Measurements from ENCODE around the gene CNDP1. TPM values are rescaled to one million over a fixed set of nuclear protein-coding genes. Genes with fewer than 3 reads are reported as not detected.

Gene CNDP1
- total RNA-seq, 2 donors from 2014 or later: under 0.01 TPM; not detected in 1

DNA sequence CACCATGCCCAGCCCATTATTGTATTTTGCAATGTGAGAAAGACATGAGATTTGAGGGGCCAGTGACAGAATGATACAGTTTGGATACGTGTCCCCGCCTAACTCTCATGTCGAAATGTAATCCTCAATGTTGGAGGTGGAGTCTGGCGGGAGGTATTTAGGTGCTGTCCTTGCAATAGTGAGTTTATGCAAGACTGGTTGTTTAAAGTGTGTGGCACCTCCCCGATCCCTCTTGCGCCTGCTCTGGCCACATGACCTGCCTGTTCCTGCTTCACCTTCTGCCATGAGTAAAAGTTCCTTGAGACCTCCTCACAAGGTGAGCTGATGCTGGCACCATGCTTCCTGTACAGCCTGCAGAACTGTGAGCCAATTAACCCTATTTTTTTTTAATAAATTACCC, 16.6 kb downstream of the CNDP1 start:
- Histone ChIP-seq H3K4me1 (peaks cover 21% of the 10 kb centered on the region), H3K4me3 (no peak overlapping the region), H3K36me3 (replicated peaks in 1 of 2; ENCODE audit: insufficient read depth in 1 of 2, low read depth in 2 of 2) (no peaks in the 10 kb centered on the region), H3K9me3 (no peaks in the 10 kb centered on the region), H3K27ac (no peak overlapping the region), H3K27me3 (no peaks in the 10 kb centered on the region)
- DNase-seq (no peak), ATAC-seq (no peak)
- WGBS, 2 donors: 92 to 93% methylated on average over 6 of the region's 6 CpGs
- intact Hi-C loops (cut with DNase I): loop anchor here (10.0 kb wide), 1 partner anchor 366 kb away; no protein-coding TSS in a partner anchor
- TF ChIP-seq, protein P1, sequence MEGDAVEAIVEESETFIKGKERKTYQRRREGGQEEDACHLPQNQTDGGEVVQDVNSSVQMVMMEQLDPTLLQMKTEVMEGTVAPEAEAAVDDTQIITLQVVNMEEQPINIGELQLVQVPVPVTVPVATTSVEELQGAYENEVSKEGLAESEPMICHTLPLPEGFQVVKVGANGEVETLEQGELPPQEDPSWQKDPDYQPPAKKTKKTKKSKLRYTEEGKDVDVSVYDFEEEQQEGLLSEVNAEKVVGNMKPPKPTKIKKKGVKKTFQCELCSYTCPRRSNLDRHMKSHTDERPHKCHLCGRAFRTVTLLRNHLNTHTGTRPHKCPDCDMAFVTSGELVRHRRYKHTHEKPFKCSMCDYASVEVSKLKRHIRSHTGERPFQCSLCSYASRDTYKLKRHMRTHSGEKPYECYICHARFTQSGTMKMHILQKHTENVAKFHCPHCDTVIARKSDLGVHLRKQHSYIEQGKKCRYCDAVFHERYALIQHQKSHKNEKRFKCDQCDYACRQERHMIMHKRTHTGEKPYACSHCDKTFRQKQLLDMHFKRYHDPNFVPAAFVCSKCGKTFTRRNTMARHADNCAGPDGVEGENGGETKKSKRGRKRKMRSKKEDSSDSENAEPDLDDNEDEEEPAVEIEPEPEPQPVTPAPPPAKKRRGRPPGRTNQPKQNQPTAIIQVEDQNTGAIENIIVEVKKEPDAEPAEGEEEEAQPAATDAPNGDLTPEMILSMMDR (IDR thresholded peaks at IDR 0.05): no peak
- no peak for TF ChIP-seq POLR2A (IDR thresholded peaks at IDR 0.05)

DNA sequence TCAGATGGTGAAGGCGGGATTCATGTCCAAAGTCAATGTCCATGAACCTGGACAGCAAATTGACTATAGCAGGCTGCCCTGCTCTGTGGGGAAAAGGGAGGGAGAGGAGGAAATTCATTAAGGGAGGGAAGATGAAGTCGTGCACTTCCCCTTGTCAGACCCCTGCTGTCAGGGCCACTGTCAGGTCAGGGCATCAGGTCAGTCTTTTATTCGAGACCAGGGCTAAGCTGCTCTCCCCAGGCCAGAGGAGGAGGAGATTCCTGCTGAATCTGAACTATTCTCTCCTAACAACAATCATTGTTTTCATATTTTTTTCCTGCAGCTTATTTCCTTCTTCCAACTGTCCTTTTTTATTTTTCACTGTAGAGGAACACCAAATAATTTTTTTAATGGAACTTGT, 17.2 kb downstream of the CNDP1 start:
- no peak overlapping the region for H3K4me3 ChIP-seq
- H3K36me3 ChIP-seq (replicated peaks in 1 of 2; ENCODE audit: insufficient read depth in 1 of 2, low read depth in 2 of 2): no peaks in the 10 kb centered on the region
- intact Hi-C loops (cut with DNase I): loop anchor here (10.0 kb wide), 1 partner anchor 367 kb away; no protein-coding TSS in a partner anchor
- WGBS, 2 donors: 34 to 36% methylated on average over 3 of the region's 3 CpGs
- no peak for TF ChIP-seq POLR2A (IDR thresholded peaks at IDR 0.05)
- TF ChIP-seq, protein P1 (IDR thresholded peaks at IDR 0.05): no peak
- H3K27ac ChIP-seq: peak overlapping the region in 1 of 4 donors; percentile 4
- ATAC-seq: no peak
- H3K27me3 ChIP-seq: no peaks in the 10 kb centered on the region
- peaks cover 16% of the 10 kb centered on the region for H3K4me1 ChIP-seq
- DNase-seq: no peak
- no peaks in the 10 kb centered on the region for H3K9me3 ChIP-seq

DNA sequence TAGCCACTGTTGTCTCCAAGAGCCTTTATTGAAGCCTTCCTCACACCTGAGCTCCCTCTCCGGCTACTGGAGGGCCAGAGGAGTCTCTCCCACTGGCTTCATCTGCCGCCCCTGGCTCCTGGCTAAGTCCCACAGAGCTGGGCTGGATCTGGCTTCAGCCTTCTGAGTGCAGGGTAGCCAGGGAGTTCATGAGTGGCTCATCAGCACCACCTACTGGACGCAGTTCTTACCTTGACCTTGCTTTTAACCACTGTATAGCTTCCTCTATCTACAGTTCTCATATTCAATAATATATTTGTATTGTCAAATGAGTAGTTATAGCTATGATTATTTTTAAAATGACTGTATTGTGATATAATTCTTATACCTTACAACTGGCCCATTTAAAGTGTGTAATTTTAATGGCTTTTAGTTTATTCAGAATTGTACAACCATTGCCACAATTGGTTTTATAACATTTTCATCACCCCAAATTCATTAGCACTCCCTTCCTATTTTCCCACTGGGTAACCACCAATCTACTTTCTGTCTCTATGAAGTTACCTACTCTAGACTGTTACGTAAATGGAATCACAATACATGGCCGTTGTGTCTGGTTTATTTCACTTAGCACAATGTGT, 17.7 kb downstream of the CNDP1 start:
- ATAC-seq: peak; percentile 97
- no peaks in the 10 kb centered on the region for H3K9me3 ChIP-seq
- peaks cover 10% of the 10 kb centered on the region for H3K4me1 ChIP-seq
- intact Hi-C loops (cut with DNase I): loop anchor here (10.0 kb wide), 1 partner anchor 367 kb away; no protein-coding TSS in a partner anchor
- H3K36me3 ChIP-seq (replicated peaks in 1 of 2; ENCODE audit: insufficient read depth in 1 of 2, low read depth in 2 of 2): no peaks in the 10 kb centered on the region
- DNase-seq: peak; percentile 92 to 95 (median 92)
- WGBS, 2 donors: 9 to 11% methylated on average over 5 of the region's 5 CpGs
- H3K27me3 ChIP-seq: no peaks in the 10 kb centered on the region
- H3K4me3 ChIP-seq: no peak overlapping the region
- peak overlapping the region in 1 of 4 donors; percentile 4 for H3K27ac ChIP-seq
- TF ChIP-seq, protein P1 (IDR thresholded peaks at IDR 0.05): peak; percentile 40 to 91 (median 85)
- no peak for TF ChIP-seq POLR2A (IDR thresholded peaks at IDR 0.05)

DNA sequence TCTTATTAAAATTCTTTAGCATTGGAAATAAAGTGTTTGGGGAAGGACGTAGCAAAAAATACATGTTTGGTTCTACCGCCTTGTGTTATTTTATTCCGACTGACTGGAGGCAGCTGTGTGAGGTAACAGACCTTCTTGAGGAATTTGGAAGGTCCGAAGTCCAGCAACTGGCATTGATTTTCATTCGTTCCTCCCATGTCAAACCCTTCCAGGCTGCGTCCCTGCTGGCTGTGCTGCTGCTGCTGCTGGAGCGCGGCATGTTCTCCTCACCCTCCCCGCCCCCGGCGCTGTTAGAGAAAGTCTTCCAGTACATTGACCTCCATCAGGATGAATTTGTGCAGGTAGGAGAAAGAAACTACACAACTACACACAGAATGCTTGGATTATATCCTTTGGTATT, 21.8 kb downstream of the CNDP1 start:
- no peak for TF ChIP-seq POLR2A (IDR thresholded peaks at IDR 0.05)
- TF ChIP-seq, protein P1 (IDR thresholded peaks at IDR 0.05): no peak
- peaks cover 5% of the 10 kb centered on the region for H3K4me1 ChIP-seq
- 30 to 45% methylated on average over 11 of the region's 11 CpGs for WGBS, 2 donors
- H3K4me3 ChIP-seq: no peak overlapping the region
- H3K27me3 ChIP-seq: no peaks in the 10 kb centered on the region
- ATAC-seq (no peak), DNase-seq (no peak)
- H3K36me3 ChIP-seq (replicated peaks in 1 of 2; ENCODE audit: insufficient read depth in 1 of 2, low read depth in 2 of 2): no peaks in the 10 kb centered on the region
- no peaks in the 10 kb centered on the region for H3K9me3 ChIP-seq
- no peak overlapping the region for H3K27ac ChIP-seq
- intact Hi-C loops (cut with DNase I): loop anchor here (5.0 to 10.0 kb wide), 2 partner anchors 209 to 371 kb away; no protein-coding TSS in a partner anchor

DNA sequence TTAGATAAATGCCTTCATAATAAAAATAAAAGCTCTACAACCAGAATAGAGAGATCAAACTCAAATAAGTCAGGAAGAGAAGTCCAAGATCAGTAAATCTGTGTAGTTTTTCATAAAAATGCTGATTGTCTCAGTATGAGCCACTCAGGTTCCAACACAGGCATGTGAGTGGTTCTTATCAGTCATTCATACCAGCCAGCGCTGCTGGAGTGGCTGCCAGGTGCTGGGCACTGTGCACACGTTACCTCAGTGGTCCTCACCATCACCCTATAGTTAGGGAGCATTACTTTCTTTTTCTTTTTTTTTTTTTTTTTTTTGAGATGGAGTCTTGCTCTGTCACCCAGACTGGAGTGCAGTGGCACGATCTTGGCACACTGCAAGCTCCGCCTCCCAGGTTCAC, 23.8 kb downstream of the CNDP1 start:
- intact Hi-C loops (cut with DNase I): loop anchor here (5.0 to 10.0 kb wide), 2 partner anchors 211 to 373 kb away; no protein-coding TSS in a partner anchor
- no peaks in the 10 kb centered on the region for H3K4me1 ChIP-seq
- no peak for DNase-seq
- H3K27me3 ChIP-seq: no peaks in the 10 kb centered on the region
- no peak for ATAC-seq
- TF ChIP-seq, protein P1 (IDR thresholded peaks at IDR 0.05): no peak
- no peak for TF ChIP-seq POLR2A (IDR thresholded peaks at IDR 0.05)
- no peak overlapping the region for H3K27ac ChIP-seq
- no peaks in the 10 kb centered on the region for H3K9me3 ChIP-seq
- WGBS, 2 donors: 44 to 71% methylated on average over 3 to 4 of the region's 4 CpGs
- no peak overlapping the region for H3K4me3 ChIP-seq
- no peaks in the 10 kb centered on the region for H3K36me3 ChIP-seq (replicated peaks in 1 of 2; ENCODE audit: insufficient read depth in 1 of 2, low read depth in 2 of 2)

Measured in body of pancreas (tissue), 4 donors.